ENCODE results near the gene UGT1A9. TPM values are rescaled to one million over a fixed set of nuclear protein-coding genes. Genes with fewer than 3 reads are reported as not detected.

UGT1A9 gene
- total RNA-seq, 1 experiment from 2014 or later: not detected

DNA sequence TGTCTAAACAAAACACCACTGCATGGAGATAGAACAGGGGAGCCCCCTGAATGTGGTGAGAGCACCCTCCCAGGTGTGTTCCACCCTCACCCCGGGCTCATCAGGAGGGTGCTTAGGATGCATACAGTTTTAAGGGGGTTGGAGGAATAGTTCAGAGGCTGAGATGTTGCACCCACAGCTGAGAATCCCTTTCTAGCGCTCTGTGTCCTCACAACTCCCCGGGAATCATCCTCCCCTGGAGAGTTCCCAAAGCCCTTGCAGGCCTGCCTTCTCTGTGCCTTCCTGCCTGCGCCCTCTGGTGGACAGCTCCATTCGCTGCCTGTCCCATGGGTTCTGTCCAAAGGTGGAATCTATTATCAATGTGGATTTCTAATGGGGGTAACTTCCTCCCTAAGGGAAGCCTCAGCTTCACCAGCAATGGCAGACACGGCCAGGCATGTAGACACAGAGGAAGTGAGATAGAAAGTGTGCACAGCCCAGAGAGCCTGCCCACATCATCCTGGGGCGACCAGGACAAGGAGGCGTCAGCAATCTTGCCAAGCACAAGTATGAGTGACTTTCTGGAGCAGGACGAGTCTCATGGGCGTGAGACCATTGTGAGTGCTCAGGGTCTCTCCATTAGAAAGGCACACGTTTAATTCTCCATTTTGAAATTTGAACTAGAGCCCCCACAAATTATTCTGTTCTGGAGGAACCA is 39.8 kb downstream of the UGT1A9 start:
- peaks cover 8% of the 10 kb centered on the region for H3K27me3 Mint-ChIP-seq (ENCODE audit: low read depth)
- no peak overlapping the region for H3K56ac ChIP-seq (ENCODE audit: insufficient read length, low read depth, low read length)
- no peak overlapping the region for H2AFZ ChIP-seq (ENCODE audit: low read length)
- no peak overlapping the region for H4K91ac ChIP-seq (ENCODE audit: insufficient read length, low read depth, low read length)
- H2BK5ac ChIP-seq (ENCODE audit: insufficient read length, low read length): no peak overlapping the region
- H3K9me3 ChIP-seq (ENCODE audit: control insufficient read depth, low read depth, low read length): no peaks in the 10 kb centered on the region
- no peak overlapping the region for H3K23ac ChIP-seq (ENCODE audit: insufficient read length, low read depth, low read length)
- H3K79me2 ChIP-seq (ENCODE audit: insufficient read depth, low read length): no peaks in the 10 kb centered on the region
- H4K8ac ChIP-seq (replicated peaks; ENCODE audit: insufficient read length, low read depth, low read length): no peak overlapping the region
- no peak overlapping the region for H2BK120ac ChIP-seq (ENCODE audit: low read depth, low read length, poor library complexity, severe bottlenecking)
- H4K20me1 ChIP-seq (ENCODE audit: control insufficient read depth, insufficient read depth, insufficient read length): no peaks in the 10 kb centered on the region
- H3K27ac Mint-ChIP-seq: no peak overlapping the region
- TF ChIP-seq, protein P1, sequence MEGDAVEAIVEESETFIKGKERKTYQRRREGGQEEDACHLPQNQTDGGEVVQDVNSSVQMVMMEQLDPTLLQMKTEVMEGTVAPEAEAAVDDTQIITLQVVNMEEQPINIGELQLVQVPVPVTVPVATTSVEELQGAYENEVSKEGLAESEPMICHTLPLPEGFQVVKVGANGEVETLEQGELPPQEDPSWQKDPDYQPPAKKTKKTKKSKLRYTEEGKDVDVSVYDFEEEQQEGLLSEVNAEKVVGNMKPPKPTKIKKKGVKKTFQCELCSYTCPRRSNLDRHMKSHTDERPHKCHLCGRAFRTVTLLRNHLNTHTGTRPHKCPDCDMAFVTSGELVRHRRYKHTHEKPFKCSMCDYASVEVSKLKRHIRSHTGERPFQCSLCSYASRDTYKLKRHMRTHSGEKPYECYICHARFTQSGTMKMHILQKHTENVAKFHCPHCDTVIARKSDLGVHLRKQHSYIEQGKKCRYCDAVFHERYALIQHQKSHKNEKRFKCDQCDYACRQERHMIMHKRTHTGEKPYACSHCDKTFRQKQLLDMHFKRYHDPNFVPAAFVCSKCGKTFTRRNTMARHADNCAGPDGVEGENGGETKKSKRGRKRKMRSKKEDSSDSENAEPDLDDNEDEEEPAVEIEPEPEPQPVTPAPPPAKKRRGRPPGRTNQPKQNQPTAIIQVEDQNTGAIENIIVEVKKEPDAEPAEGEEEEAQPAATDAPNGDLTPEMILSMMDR (conservative IDR thresholded peaks at IDR 0.05): peak; percentile 92
- H3K18ac ChIP-seq (ENCODE audit: insufficient read length, low read depth, low read length): no peak overlapping the region
- H3K23me2 ChIP-seq (ENCODE audit: insufficient read length, low read depth, low read length, poor library complexity, severe bottlenecking): peaks cover 1% of the 10 kb centered on the region
- H3K9me3 Mint-ChIP-seq: no peaks in the 10 kb centered on the region
- no peak overlapping the region for H2AK5ac ChIP-seq (ENCODE audit: insufficient read length, low read length)
- H3K9ac ChIP-seq (ENCODE audit: extremely low read depth, insufficient read length, low read length): no peak overlapping the region
- no peaks in the 10 kb centered on the region for H3K36me3 Mint-ChIP-seq (ENCODE audit: insufficient read depth in 1 of 3, low read depth in 3 of 3)
- H2BK15ac ChIP-seq (ENCODE audit: low read depth, low read length): no peak overlapping the region
- no peak overlapping the region for H3K4me2 ChIP-seq (ENCODE audit: insufficient read depth, insufficient read length, low read length)
- no peaks in the 10 kb centered on the region for H3K4me1 ChIP-seq (ENCODE audit: insufficient read depth, low read length)
- no peak overlapping the region for H2BK12ac ChIP-seq (ENCODE audit: insufficient read length, low read depth, low read length)
- H3T11ph ChIP-seq (ENCODE audit: low read length): no peak overlapping the region
- no peak overlapping the region for H3K27ac ChIP-seq (ENCODE audit: insufficient read length, low read depth, low read length)
- WGBS (ENCODE audit: extremely low coverage, insufficient read length, low lambda C conversion rate): no CpG with 5 or more reads among the region's 11 CpGs
- H3K4me3 Mint-ChIP-seq: no peak overlapping the region; a peak in 1 of 5 replicates
- DNase-seq: peak; percentile 84
- H3K4me1 Mint-ChIP-seq: peaks cover 7% of the 10 kb centered on the region in 2 experiments
- H3K27me3 ChIP-seq (ENCODE audit: insufficient read depth, low read length): no peaks in the 10 kb centered on the region
- H4K5ac ChIP-seq (ENCODE audit: insufficient read length, low read depth, low read length): no peak overlapping the region
- no peak overlapping the region for H3K4ac ChIP-seq (ENCODE audit: low read depth, low read length)
- H2BK20ac ChIP-seq (ENCODE audit: low read depth, low read length, poor library complexity, severe bottlenecking): no peak overlapping the region
- H3K79me1 ChIP-seq (ENCODE audit: insufficient read depth, low read depth, low read length, poor library complexity, severe bottlenecking): no peaks in the 10 kb centered on the region
- no peak overlapping the region; the same call in 1 of the 2 replicates for H3K14ac ChIP-seq (ENCODE audit: insufficient read depth, low read length)

All from H9 (cell line).